Astrocyte (in vitro differentiated cells and primary cell): ENCODE results near the gene BTNL9.

Experiments used
- EZH2 ChIP-seq: IDR thresholded peaks from 2 replicates; pipeline ENCODE4 v1.6.1; 2012; ENCODE audit warnings: mild to moderate bottlenecking, low read length, inconsistent platforms; ENCODE audit not compliant: insufficient read depth
- TF ChIP-seq, protein P1 (sequence below): IDR thresholded peaks from 2 replicates; pipeline ENCODE4 v1.5.1; 2011; ENCODE audit warnings: low read depth, mild to moderate bottlenecking, inconsistent platforms, low read length, moderate library complexity; ENCODE audit not compliant: insufficient read depth

DNA sequence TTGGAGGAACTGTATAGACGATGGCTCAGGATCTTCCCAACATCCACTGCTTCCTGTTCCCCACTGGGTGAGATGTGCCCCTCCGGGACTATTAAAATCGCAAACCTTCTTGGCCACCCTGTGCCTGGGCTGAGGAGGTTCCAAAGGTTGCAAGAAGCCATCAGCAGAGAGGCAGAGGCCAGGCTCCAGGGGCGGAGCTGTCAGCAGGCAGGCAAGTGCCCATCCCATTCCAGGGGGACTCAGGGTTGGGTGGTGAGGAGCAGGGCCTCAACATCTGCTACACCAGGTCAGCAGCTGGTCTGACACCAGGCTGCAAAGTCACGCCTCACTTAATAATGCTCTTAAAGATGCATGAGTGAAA lies 49.2 kb upstream of the BTNL9 start:
- TF ChIP-seq, protein P1, sequence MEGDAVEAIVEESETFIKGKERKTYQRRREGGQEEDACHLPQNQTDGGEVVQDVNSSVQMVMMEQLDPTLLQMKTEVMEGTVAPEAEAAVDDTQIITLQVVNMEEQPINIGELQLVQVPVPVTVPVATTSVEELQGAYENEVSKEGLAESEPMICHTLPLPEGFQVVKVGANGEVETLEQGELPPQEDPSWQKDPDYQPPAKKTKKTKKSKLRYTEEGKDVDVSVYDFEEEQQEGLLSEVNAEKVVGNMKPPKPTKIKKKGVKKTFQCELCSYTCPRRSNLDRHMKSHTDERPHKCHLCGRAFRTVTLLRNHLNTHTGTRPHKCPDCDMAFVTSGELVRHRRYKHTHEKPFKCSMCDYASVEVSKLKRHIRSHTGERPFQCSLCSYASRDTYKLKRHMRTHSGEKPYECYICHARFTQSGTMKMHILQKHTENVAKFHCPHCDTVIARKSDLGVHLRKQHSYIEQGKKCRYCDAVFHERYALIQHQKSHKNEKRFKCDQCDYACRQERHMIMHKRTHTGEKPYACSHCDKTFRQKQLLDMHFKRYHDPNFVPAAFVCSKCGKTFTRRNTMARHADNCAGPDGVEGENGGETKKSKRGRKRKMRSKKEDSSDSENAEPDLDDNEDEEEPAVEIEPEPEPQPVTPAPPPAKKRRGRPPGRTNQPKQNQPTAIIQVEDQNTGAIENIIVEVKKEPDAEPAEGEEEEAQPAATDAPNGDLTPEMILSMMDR = no peak
- TF ChIP-seq EZH2 = no peak
